HG02623 (cell line): ENCODE results near the gene NRXN3.
"Not testable (repeated sequence)": the region's sequence is repeated elsewhere in the genome, so short reads cannot be mapped to it uniquely, and the experiment has no call there.

Experiments used
- ATAC-seq: cut with Tn5 transposase; IDR thresholded peaks from one replicate; pipeline ENCODE4 v1.9.1; 2021; ENCODE audit warnings: moderate library complexity; ENCODE audit not compliant: unreplicated experiment

Gene NRXN3

GRCh38 chr14:78398216-78398615 is 228.0 kb downstream of the NRXN3 start:
- ATAC-seq, result no peak

GRCh38 chr14:78399316-78399889 is 229.2 kb downstream of the NRXN3 start:
- no peak for ATAC-seq

DNA sequence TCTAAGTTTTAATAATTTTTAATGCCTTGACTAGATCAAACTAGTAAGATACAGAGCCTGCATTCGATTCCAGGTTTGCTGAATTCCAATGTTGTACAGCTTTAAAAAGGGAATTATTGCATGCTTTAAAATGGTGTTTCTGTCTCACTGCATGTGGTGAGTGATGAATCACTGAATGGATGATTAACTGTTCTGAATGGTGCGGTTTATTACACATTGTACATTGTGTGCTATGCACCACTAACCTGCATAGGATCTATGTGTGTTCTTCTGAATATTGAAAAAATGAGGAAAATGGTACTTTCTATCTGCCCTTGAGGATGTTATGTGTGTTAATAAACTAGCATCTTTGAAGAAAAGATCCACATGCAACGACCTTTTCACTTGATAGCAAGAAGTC is 231.7 kb downstream of the NRXN3 start:
- ATAC-seq, result no peak

GRCh38 chr14:78403278-78403815 is 233.2 kb downstream of the NRXN3 start:
- ATAC-seq, result peak; percentile 71

DNA sequence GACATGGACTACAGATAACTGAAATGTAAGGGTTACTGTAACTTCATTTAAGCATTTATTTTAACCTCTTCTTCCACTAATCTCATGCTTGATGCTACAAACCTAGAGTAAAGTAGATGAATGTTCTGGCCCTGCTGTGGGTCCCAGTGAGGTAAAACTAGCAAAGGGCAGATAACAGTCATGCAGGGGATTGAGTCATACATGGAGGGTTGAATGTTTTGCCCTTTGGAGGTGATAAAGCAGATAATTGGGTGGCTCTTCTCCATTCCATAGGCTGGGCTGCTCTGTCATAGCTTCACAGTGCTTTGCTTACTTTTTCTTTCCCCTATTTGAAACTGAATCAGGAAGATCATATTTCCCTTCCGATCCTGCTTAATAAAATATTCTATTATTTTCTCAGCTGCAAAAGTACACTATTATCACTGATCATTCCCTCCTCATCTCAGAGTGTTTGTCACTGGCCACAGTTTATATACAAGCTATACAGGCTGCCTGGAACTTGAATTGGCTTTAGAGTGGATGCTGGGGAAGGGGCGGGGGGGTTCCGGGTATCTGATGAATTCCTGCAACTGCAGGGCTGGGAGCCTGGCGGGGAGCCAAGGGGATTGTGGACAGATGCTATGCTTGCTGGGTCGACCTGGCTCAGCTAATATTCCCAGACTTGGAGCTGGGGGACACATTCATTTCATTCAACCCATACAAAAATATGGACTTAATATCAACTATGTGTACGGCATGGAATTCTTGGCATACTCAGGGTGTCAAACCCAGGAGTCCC is 235.1 kb downstream of the NRXN3 start:
- ATAC-seq, result no peak

DNA sequence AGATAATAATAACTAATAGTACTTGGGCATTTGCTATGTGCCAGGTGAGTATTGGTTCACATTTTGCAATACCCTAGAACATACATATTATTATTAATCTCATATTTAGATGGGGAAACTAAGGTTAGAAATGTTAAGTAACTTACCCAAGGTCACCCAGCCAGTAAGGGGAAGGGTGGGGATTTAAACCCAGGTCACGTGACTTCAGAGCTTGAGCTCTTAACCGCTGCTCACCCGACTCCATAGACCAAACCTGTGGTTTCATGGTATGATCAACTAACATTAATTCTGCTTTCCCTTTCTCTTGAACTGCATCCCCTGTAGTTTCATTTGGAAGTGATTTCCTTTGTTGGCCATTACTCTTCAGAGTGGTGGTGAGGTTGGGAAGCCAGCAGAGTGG is 242.3 kb downstream of the NRXN3 start:
- no peak for ATAC-seq

GRCh38 chr14:78414172-78414571 is 244.0 kb downstream of the NRXN3 start:
- no peak for ATAC-seq

- no peak for ATAC-seq
These were observed 247.4 kb downstream of the NRXN3 start for GRCh38 chr14:78417532-78417931.

DNA sequence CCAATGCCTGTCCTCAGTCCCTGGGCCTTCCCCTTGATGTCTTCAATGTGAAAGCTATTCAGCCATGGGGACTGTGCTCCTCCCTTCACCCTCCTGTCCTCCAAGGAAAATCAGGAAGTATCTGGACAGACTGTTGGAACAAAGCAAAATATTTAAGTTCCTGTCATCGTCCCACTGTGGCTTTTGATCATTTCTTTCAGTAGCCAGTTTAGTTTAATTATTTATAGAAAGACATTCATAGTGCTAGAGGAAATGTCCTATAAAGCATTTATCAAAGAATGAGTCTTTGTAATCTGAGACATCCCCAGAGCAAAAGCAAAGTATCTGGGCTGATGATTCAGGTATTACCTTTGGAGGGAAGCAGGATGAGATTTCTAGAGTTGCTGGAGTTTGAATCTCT is 254.1 kb downstream of the NRXN3 start:
- no peak for ATAC-seq

DNA sequence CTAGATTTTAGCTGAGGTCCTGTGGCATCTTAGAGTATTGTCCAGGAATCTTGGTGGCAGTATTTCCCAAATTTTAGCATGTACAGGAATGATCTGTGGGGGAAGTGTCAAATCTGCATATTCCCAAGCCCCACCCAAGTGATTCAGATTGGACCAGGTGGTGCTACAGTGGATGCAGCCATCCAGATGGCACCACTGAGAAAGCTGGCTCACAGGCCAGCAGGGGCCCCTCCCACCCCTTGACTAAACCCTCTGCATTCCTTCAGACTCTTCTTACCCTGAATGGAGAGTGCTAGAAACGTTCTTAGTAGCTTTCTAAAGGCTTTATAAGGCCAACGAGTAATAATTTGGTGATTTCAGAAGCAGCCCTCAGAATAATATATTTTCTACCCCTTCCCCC is 255.2 kb downstream of the NRXN3 start:
- no peak for ATAC-seq

DNA sequence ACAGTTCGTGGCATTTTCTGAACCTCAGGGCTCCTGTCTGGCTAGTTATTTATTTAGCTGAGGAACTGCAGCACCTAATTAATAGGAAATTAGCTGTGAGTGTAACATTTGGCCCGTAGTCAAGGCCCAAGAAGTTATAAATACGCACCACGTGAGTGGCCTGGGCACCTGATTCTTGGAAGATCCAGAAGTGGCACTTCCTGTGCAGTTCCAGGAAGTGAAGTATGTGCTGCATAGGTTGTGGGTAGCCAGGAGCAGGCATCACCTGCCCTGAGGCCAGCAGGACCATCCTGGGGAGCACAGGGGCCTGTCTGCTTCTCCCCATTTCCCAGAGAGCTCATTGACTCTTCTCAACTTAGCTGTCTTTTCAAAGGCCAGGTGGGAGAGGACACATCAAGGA is 255.6 kb downstream of the NRXN3 start:
- ATAC-seq, result no peak

DNA sequence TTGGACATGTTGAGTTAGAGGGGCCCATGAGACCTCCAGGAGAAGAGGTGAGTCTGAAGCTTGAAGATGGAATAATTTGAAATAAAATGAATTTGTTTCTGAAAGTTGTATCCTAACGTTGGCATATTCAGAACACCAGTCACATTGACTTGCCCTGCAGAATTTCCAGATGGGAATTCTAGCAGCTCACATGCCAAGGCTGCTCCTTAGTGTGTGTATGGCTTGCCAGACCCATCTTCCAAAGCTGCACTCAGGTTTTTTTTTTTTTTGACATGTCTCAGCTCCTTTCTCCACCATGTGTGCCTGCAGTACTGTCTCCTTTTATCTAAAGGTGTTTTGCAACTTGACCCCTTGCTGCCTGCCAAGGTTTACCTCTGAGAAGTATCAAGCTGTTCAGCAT is 261.9 kb downstream of the NRXN3 start:
- no peak for ATAC-seq

GRCh38 chr14:78437448-78437847 is 267.3 kb downstream of the NRXN3 start:
- ATAC-seq, result not testable (repeated sequence)

- ATAC-seq, result no peak
These were observed 270.3 kb downstream of the NRXN3 start for GRCh38 chr14:78440356-78440894.

DNA sequence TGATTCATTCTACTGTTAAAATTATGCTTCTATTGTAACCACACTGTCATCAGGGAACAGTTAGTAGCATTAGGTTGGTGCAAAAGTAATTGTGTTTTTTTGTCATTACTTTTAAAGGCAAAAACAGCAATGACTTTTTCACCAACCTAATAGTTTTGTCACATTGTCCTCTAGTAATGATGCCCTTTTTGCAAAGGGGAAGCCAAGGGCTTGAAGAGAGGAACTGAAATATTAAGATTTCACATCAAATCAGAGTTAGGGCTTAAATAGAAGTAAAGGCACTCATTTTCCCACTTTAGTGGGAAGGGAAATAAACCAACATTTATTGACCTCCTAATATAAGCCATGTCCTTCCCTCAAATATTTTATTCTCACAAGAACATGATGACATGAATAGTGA is 273.7 kb downstream of the NRXN3 start:
- ATAC-seq, result no peak

GRCh38 chr14:78445275-78445674 is 275.1 kb downstream of the NRXN3 start:
- ATAC-seq, result no peak

GRCh38 chr14:78446807-78447206 is 276.6 kb downstream of the NRXN3 start:
- no peak for ATAC-seq

GRCh38 chr14:78448164-78449094 is 278.3 kb downstream of the NRXN3 start:
- peak; percentile 70 for ATAC-seq

GRCh38 chr14:78450669-78451318 is 280.6 kb downstream of the NRXN3 start:
- no peak for ATAC-seq

GRCh38 chr14:78451319-78451695 is 281.1 kb downstream of the NRXN3 start:
- no peak for ATAC-seq
